HepG2 (cell line): ENCODE data around the gene TCP11L1. TPM values are rescaled to one million over a fixed set of nuclear protein-coding genes. Genes with fewer than 3 reads are reported as not detected.

ENCODE experiments used
- ARID4A ChIP-seq: sonication (generic); formaldehyde crosslinking; IDR thresholded peaks from 2 replicates; pipeline ENCODE4 v1.5.0; 2020; ENCODE audit warnings: mild to moderate bottlenecking, missing genetic modification reagents, borderline replicate concordance
- ARID5B ChIP-seq: IDR thresholded peaks from 2 replicates; pipeline ENCODE4 v1.4.0; 2020; ENCODE audit warnings: mild to moderate bottlenecking, missing genetic modification reagents
- HMGXB4 ChIP-seq, 2 experiments: sonication (generic) in 1 of 2; formaldehyde crosslinking in 1 of 2; IDR thresholded peaks; 2 replicates each; pipeline versions ENCODE4 v1.4.0 to v1.6.1; 2018 to 2020; ENCODE audit warnings: missing genetic modification reagents in 2 of 2, borderline replicate concordance in 1 of 2, low read depth in 1 of 2, mild to moderate bottlenecking in 1 of 2, missing biosample characterization in 1 of 2
- MEIS1 ChIP-seq: sonication (generic); formaldehyde crosslinking; IDR thresholded peaks from 2 replicates; pipeline ENCODE4 v1.9.0; 2021; ENCODE audit warnings: mild to moderate bottlenecking, missing genetic modification reagents, moderate library complexity, borderline replicate concordance
- MTA1 ChIP-seq: sonication (generic); formaldehyde crosslinking; IDR thresholded peaks from 2 replicates; pipeline ENCODE4 v1.4.0; 2020; ENCODE audit warnings: missing genetic modification reagents, mild to moderate bottlenecking, borderline replicate concordance
- POGK ChIP-seq: sonication (generic); formaldehyde crosslinking; conservative IDR thresholded peaks from 2 replicates; pipeline ENCODE4 v1.8.0; 2022; ENCODE audit warnings: mild to moderate bottlenecking, moderate library complexity, missing genetic modification reagents
- RCOR2 ChIP-seq: IDR thresholded peaks from 2 replicates; pipeline ENCODE4 v1.6.1; 2016; ENCODE audit warnings: missing biosample characterization, missing genetic modification reagents
- ZC3H13 ChIP-seq: sonication (generic); formaldehyde crosslinking; IDR thresholded peaks from 2 replicates; pipeline ENCODE4 v1.8.1; 2023; ENCODE audit warnings: mild to moderate bottlenecking, missing genetic modification reagents, moderate library complexity
- ZNF253 ChIP-seq: sonication (generic); formaldehyde crosslinking; IDR thresholded peaks from 2 replicates; pipeline ENCODE4 v1.8.0; 2022; ENCODE audit warnings: mild to moderate bottlenecking, missing genetic modification reagents, borderline replicate concordance
- ZNF281 ChIP-seq: sonication (generic); formaldehyde crosslinking; IDR thresholded peaks from 2 replicates; pipeline ENCODE4 v1.4.0; 2020; ENCODE audit warnings: missing genetic modification reagents, borderline replicate concordance
- ZNF414 ChIP-seq: sonication (generic); formaldehyde crosslinking; IDR thresholded peaks from 2 replicates; pipeline ENCODE4 v1.5.0; 2020; ENCODE audit warnings: missing genetic modification reagents
- ZNF598 ChIP-seq: sonication (generic); formaldehyde crosslinking; IDR thresholded peaks from 2 replicates; pipeline ENCODE4 v1.5.1; 2020; ENCODE audit warnings: mild to moderate bottlenecking, missing genetic modification reagents, borderline replicate concordance
- polyA plus RNA-seq, 8 experiments: library from polyadenylated mRNA; depleted of rRNA in 3 of 8; stranded (reverse) in 7 of 8; unstranded in 1 of 8; fragments of >200 nt; fragmentation: Illumina TruSeq in 4 of 8; extraction: Trizol in 4 of 8; gene quantifications; 2 replicates each; pipeline versions ENCODE4 v1.2.1 to v1.2.3, GENCODE V29; 2011 to 2016; ENCODE audit warnings: low read depth in 4 of 8, missing spikeins in 1 of 8, mixed read lengths in 1 of 8; ENCODE audit not compliant: insufficient read depth in 1 of 8
- total RNA-seq, 5 experiments: library from RNA; depleted of rRNA; stranded (reverse); fragments of >200 nt; fragmentation: Illumina TruSeq; extraction: Trizol; gene quantifications; 2 replicates each; pipeline ENCODE4 v1.2.3, GENCODE V29; 2016; ENCODE audit warnings: low read depth in 1 of 5

The TCP11L1 gene
- total and polyA plus RNA-seq, 2 of the 13 experiments (the other 11 are each of a cell fraction or from before 2014, with no cell fraction given), result 7.9 to 10.1 TPM

GRCh38 chr11:33013755-33014154, 25.6 kb upstream of the TCP11L1 start (continued):
- no peak for TF ChIP-seq ZNF598 (CRISPR knock-in tag)
- no peak for TF ChIP-seq ZNF253 (CRISPR knock-in tag)
- TF ChIP-seq ARID4A (CRISPR knock-in tag), result no peak
- no peak for TF ChIP-seq POGK (CRISPR knock-in tag)
- no peak for TF ChIP-seq ZNF281 (CRISPR knock-in tag)
- TF ChIP-seq ZNF414 (CRISPR knock-in tag), result no peak
- peak; percentile 44; the same call in 1 of the 2 replicates for TF ChIP-seq ARID5B (CRISPR knock-in tag)
- TF ChIP-seq ZC3H13 (CRISPR knock-in tag), result no peak
- no peak for TF ChIP-seq HMGXB4 (CRISPR knock-in tag; IDR thresholded peaks at IDR 0.05; ENCODE audit: borderline replicate concordance in 1 of 2, low read depth in 1 of 2)
- no peak for TF ChIP-seq MTA1
- TF ChIP-seq RCOR2 (CRISPR knock-in tag), result no peak
- TF ChIP-seq MEIS1, result no peak
